Activated T-cell treated with anti-CD3 and anti-CD28 coated beads, Interleukin-2, amount 50 U/mL, for 4 hours (primary cell): ENCODE results near the gene XAGE1A. TPM values are rescaled to one million over a fixed set of nuclear protein-coding genes. Genes with fewer than 3 reads are reported as not detected.
"Not testable (repeated sequence)": the region's sequence is repeated elsewhere in the genome, so short reads cannot be mapped to it uniquely, and the experiment has no call there.

Source experiments
- ATAC-seq, 2 donors: fragments of 200-7000 bp; cut with Tn5 transposase; one replicate each; pipeline ENCODE4 v1.10.0; 2021
- DNase-seq: peaks from one replicate; pipeline ENCODE4 v3.0.0-alpha.2; 2020
- H3K27me3 Mint-ChIP-seq: one replicate; pipeline ENCODE4 v1.8.0; 2021; ENCODE audit warnings: low read depth, mixed read lengths
- H3K36me3 Mint-ChIP-seq: one replicate; pipeline ENCODE4 v1.8.0; 2022; ENCODE audit warnings: mixed read lengths; ENCODE audit not compliant: insufficient read depth
- H3K4me1 Mint-ChIP-seq: one replicate; pipeline ENCODE4 v1.8.0; 2021; ENCODE audit warnings: low read depth, mixed read lengths
- H3K4me3 Mint-ChIP-seq: one replicate; pipeline ENCODE4 v1.8.0; 2021; ENCODE audit warnings: mild to moderate bottlenecking, moderate library complexity, mixed read lengths
- H3K9me3 Mint-ChIP-seq: one replicate; pipeline ENCODE4 v1.8.0; 2021; ENCODE audit warnings: mixed read lengths
- total RNA-seq, 3 donors: library from RNA; stranded (reverse); gene quantifications; one replicate each; pipeline ENCODE4 v1.2.1, GENCODE V29; 2021

XAGE1A gene, protein sequence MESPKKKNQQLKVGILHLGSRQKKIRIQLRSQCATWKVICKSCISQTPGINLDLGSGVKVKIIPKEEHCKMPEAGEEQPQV
- total RNA-seq: not detected

GRCh38 chrX:52495545-52496418, at the start of gene XAGE1A:
Gene XAGE1A, plus strand, starts transcription at chrX:52495808. Its CDS starts 1,554 bp downstream, at chrX:52497362.
- H3K36me3 Mint-ChIP-seq, DNase-seq, ATAC-seq, H3K4me1 Mint-ChIP-seq, H3K27me3 Mint-ChIP-seq, H3K4me3 Mint-ChIP-seq, H3K9me3 Mint-ChIP-seq: not testable (repeated sequence)

GRCh38 chrX:52452031-52452430, 43.6 kb upstream of the XAGE1A start:
- H3K9me3 Mint-ChIP-seq, H3K4me3 Mint-ChIP-seq, H3K36me3 Mint-ChIP-seq, H3K27me3 Mint-ChIP-seq, DNase-seq, ATAC-seq, H3K4me1 Mint-ChIP-seq: not testable (repeated sequence)

- ATAC-seq, H3K4me3 Mint-ChIP-seq, H3K4me1 Mint-ChIP-seq, H3K36me3 Mint-ChIP-seq, H3K27me3 Mint-ChIP-seq, DNase-seq, H3K9me3 Mint-ChIP-seq: not testable (repeated sequence)
Measured at GRCh38 chrX:52471301-52471700, 24.3 kb upstream of the XAGE1A start.

DNA sequence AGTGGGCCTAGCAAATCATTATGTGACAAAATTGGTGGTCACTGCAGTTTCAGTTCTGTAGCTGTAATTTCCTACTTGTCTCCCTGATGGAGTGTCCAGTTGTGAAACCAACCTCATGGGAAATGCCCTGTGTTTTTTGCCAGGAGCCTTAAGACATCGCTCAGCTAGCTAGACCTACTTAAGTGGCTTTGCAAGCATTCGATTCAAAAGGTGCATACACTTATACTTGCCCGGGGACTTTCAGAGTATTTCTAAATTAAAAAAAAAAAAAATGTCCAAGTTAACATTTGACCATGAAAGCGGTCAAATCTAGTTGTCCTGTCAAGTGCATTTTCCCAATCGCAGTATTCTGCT, 788 bp downstream of the XAGE1A start:
- not testable (repeated sequence) for ATAC-seq, H3K4me3 Mint-ChIP-seq, H3K36me3 Mint-ChIP-seq, H3K9me3 Mint-ChIP-seq, H3K27me3 Mint-ChIP-seq, H3K4me1 Mint-ChIP-seq, DNase-seq

GRCh38 chrX:52501362-52501761, 5.8 kb downstream of the XAGE1A start:
- not testable (repeated sequence) for H3K27me3 Mint-ChIP-seq, H3K36me3 Mint-ChIP-seq, ATAC-seq, H3K4me1 Mint-ChIP-seq, DNase-seq, H3K4me3 Mint-ChIP-seq, H3K9me3 Mint-ChIP-seq

GRCh38 chrX:52504551-52504950, 8.9 kb downstream of the XAGE1A start:
- Mint-ChIP-seq H3K27me3 (peaks cover 13% of the 10 kb centered on the region), H3K9me3 (no peaks in the 10 kb centered on the region), H3K4me3 (no peak overlapping the region), H3K4me1 (no peaks in the 10 kb centered on the region), H3K36me3 (no peaks in the 10 kb centered on the region)
- DNase-seq (no peak), ATAC-seq (no peak)

DNA sequence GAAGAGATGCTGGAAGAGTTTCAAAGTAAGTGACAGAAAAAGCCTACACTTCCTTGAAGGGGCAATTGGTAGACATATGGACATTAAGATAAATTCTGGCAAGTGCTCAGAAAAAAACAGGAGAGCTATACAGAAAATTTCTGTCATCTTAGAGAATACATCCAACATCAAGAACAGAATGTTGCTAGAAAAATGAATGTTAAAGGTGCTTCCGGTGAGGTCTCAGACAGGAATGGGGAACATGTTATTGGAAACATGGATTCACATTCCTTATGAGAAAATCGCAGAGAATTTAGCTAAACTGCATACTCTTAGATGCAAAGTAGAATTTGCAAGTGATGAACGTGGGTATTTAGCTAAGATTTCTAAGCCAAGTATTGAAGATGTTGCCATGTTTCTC, 11.7 kb downstream of the XAGE1A start:
- DNase-seq (no peak), ATAC-seq (no peak)
- Mint-ChIP-seq H3K9me3 (no peaks in the 10 kb centered on the region), H3K27me3 (peaks cover 13% of the 10 kb centered on the region), H3K4me1 (no peaks in the 10 kb centered on the region), H3K36me3 (no peaks in the 10 kb centered on the region), H3K4me3 (no peak overlapping the region)

- Mint-ChIP-seq H3K27me3 (peaks cover 9% of the 10 kb centered on the region), H3K4me1 (no peaks in the 10 kb centered on the region), H3K9me3 (no peaks in the 10 kb centered on the region), H3K36me3 (no peaks in the 10 kb centered on the region), H3K4me3 (no peak overlapping the region)
- no peak for DNase-seq
- ATAC-seq: no peak
Measured at GRCh38 chrX:52509916-52510315, 14.3 kb downstream of the XAGE1A start.

GRCh38 chrX:52511126-52511525, 15.5 kb downstream of the XAGE1A start:
- H3K27me3 Mint-ChIP-seq, H3K36me3 Mint-ChIP-seq, H3K4me3 Mint-ChIP-seq, H3K4me1 Mint-ChIP-seq, ATAC-seq, DNase-seq, H3K9me3 Mint-ChIP-seq: not testable (repeated sequence)

- not testable (repeated sequence) for ATAC-seq, DNase-seq, H3K36me3 Mint-ChIP-seq, H3K27me3 Mint-ChIP-seq, H3K9me3 Mint-ChIP-seq, H3K4me3 Mint-ChIP-seq, H3K4me1 Mint-ChIP-seq
Measured at GRCh38 chrX:52516110-52516986, 20.7 kb downstream of the XAGE1A start.

DNA sequence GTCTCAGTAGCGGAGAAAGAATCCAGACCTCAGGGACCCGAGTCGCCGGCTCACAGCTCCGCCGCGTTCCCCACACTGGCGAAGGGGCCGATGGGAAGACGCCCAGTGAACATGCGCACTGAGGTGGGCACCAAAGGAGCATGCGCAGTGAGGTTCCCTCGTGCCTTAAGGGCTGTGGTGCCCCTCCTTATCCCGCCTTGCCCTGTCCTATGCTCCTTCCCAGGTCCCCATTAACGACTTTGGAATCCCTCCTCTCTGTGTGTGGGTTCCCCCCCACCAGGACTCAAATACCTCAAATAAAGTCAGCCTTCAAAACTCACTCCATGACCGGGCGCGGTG, 21.3 kb downstream of the XAGE1A start, which contains the start of gene XAGE1B:
XAGE1B (minus strand) TSS at position 77 of the 339 bp plus-strand sequence. CDS start 1,536 bp downstream, outside the sequence.
- H3K27me3 Mint-ChIP-seq, H3K4me1 Mint-ChIP-seq, H3K36me3 Mint-ChIP-seq, H3K4me3 Mint-ChIP-seq, DNase-seq, ATAC-seq, H3K9me3 Mint-ChIP-seq: not testable (repeated sequence)

DNA sequence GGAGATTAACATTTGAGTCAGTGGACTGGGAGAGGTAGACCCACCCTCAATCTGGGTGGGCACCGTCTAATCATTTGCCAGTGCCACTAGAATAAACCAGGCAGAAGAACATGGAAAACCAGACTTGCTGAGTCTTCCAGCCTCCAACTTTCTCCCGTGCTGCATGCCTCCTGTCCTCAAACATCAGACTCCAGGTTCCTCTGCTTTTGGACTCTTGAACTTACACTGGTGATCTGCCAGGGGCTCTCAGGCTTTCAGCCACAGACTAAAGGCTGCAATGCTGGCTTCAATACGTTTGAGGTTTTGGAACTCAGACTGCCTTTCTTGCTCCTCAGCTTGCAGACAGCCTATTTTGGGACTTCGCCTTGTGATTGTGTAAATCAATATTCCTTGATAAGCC, 45.4 kb downstream of the XAGE1A start:
- ATAC-seq, H3K4me1 Mint-ChIP-seq, H3K4me3 Mint-ChIP-seq, H3K9me3 Mint-ChIP-seq, H3K36me3 Mint-ChIP-seq, H3K27me3 Mint-ChIP-seq, DNase-seq: not testable (repeated sequence)

DNA sequence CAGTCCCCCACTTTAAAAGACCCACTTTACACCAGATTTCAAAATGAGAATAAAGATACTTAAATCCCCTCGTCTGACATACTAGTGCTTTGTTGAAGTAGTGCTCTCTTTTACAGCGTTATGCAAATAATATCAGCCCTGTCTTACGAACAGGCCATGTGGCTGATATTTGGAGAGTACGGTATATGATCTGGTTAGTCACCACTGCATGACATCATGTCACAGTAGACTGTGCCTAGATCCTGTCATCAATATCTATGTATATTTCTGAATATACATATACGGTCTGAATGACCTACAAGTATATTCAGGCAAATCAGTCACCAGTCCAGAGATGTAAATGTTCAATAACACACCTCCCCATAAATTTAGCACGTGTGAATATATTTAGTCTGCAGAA, 46.7 kb downstream of the XAGE1A start:
- Mint-ChIP-seq H3K4me3 (no peak overlapping the region), H3K27me3 (peaks cover 2% of the 10 kb centered on the region), H3K9me3 (no peaks in the 10 kb centered on the region), H3K36me3 (no peaks in the 10 kb centered on the region), H3K4me1 (no peaks in the 10 kb centered on the region)
- no peak for DNase-seq
- ATAC-seq: no peak

DNA sequence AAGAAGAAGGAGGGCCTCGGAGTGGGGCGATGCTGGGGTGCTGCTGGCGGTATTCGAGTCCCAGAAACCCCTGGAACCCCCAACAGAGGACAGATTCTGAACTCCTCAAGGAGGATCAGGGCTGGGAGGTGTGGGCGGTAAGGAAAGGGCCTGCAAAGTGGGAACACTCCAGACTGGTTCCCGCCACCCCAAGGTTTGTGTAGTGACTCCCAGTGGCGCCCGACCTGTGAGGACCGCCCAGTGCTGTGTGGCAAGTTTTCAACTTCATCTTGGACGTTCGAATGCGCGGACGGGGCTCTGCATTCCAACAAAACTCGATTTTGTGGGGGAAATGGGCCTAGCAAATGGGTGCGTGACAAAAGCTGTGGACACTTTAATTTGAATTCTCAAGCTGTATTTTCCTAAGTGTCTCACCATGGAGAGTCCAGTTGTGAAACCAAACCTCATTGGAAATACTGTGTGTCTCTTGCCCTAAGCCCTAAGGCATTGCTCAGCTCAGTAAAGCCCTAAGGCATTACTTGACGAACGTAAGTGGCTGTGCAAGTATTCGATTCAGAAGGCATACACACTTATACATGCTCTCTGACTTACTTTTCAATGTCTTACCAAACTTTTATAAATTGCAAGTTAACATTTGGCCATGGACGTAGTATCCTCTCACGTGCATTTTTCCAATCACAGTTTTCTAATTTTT, 48.7 kb downstream of the XAGE1A start:
- DNase-seq: no peak
- no peak for ATAC-seq
- H3K4me3 Mint-ChIP-seq: no peak overlapping the region
- peaks cover 2% of the 10 kb centered on the region for H3K27me3 Mint-ChIP-seq
- H3K9me3 Mint-ChIP-seq: no peaks in the 10 kb centered on the region
- H3K4me1 Mint-ChIP-seq: no peaks in the 10 kb centered on the region
- no peaks in the 10 kb centered on the region for H3K36me3 Mint-ChIP-seq
